H7 (cell line): ENCODE data around the gene SPPL3. TPM values are rescaled to one million over a fixed set of nuclear protein-coding genes. Genes with fewer than 3 reads are reported as not detected.
A peak's percentile ranks its signal among the peaks of the same experiment; 100 is the strongest.

Experiments used
- DNase-seq: peaks from one replicate; pipeline ENCODE4 v3.0.0; 2012
- H3K27me3 ChIP-seq: 2 replicates; pipeline ENCODE4 v1.6.0; 2011; ENCODE audit warnings: mild to moderate bottlenecking, low read length; ENCODE audit not compliant: control insufficient read depth, insufficient read depth
- H3K36me3 ChIP-seq: replicated peaks from 2 replicates; pipeline ENCODE4 v1.5.1; 2011; ENCODE audit warnings: low read length; ENCODE audit not compliant: control insufficient read depth, insufficient read depth
- H3K4me3 ChIP-seq: 2 replicates; pipeline ENCODE4 v1.5.1; 2011; ENCODE audit warnings: low read depth, mild to moderate bottlenecking, control low read depth, low read length, moderate library complexity; ENCODE audit not compliant: insufficient read depth
- total RNA-seq: library from RNA; depleted of rRNA; stranded (reverse); fragments of >200 nt; shearing (Covaris generic); gene quantifications from 2 replicates; pipeline ENCODE4 v1.2.3, GENCODE V29; 2014

SPPL3 gene
- total RNA-seq, 1 experiment from 2014 or later: 9.0 TPM

- Histone ChIP-seq H3K36me3 (no peaks in the 10 kb centered on the region), H3K27me3 (no peaks in the 10 kb centered on the region), H3K4me3 (no peak overlapping the region)
- DNase-seq: no peak
Observed at GRCh38 chr12:120874547-120875245, 29.5 kb downstream of the SPPL3 start.

- no peaks in the 10 kb centered on the region for H3K36me3 ChIP-seq
- no peaks in the 10 kb centered on the region for H3K27me3 ChIP-seq
- H3K4me3 ChIP-seq: no peak overlapping the region
- DNase-seq: no peak
Observed at GRCh38 chr12:120873226-120873625, 30.9 kb downstream of the SPPL3 start.

- Histone ChIP-seq H3K36me3 (no peaks in the 10 kb centered on the region), H3K27me3 (no peaks in the 10 kb centered on the region), H3K4me3 (no peak overlapping the region)
- DNase-seq: no peak
Observed at GRCh38 chr12:120872487-120872886, 31.7 kb downstream of the SPPL3 start.

GRCh38 chr12:120870415-120870814, 33.7 kb downstream of the SPPL3 start:
- Histone ChIP-seq H3K36me3 (no peaks in the 10 kb centered on the region), H3K27me3 (no peaks in the 10 kb centered on the region)

GRCh38 chr12:120869376-120869775, 34.8 kb downstream of the SPPL3 start:
- H3K27me3 ChIP-seq: no peaks in the 10 kb centered on the region
- no peaks in the 10 kb centered on the region for H3K36me3 ChIP-seq
- DNase-seq: no peak
- no peak overlapping the region for H3K4me3 ChIP-seq

More at GRCh38 chr12:120870415-120870814, 33.7 kb downstream of the SPPL3 start:
- H3K4me3 ChIP-seq: no peak overlapping the region
- DNase-seq: no peak

GRCh38 chr12:120866108-120866507, 38.0 kb downstream of the SPPL3 start:
- Histone ChIP-seq H3K27me3 (no peaks in the 10 kb centered on the region), H3K36me3 (no peaks in the 10 kb centered on the region), H3K4me3 (no peak overlapping the region)
- DNase-seq: no peak

- Histone ChIP-seq H3K4me3 (no peak overlapping the region), H3K36me3 (no peaks in the 10 kb centered on the region), H3K27me3 (no peaks in the 10 kb centered on the region)
- DNase-seq: no peak
Observed at GRCh38 chr12:120865098-120865497, 39.1 kb downstream of the SPPL3 start.

GRCh38 chr12:120862664-120863063, 41.5 kb downstream of the SPPL3 start:
- no peaks in the 10 kb centered on the region for H3K27me3 ChIP-seq
- H3K4me3 ChIP-seq: no peak overlapping the region
- peak; percentile 43 for DNase-seq
- no peaks in the 10 kb centered on the region for H3K36me3 ChIP-seq

- H3K36me3 ChIP-seq: no peaks in the 10 kb centered on the region
- H3K27me3 ChIP-seq: no peaks in the 10 kb centered on the region
- DNase-seq: no peak
- no peak overlapping the region for H3K4me3 ChIP-seq
Observed at GRCh38 chr12:120861074-120861795, 42.9 kb downstream of the SPPL3 start.

- H3K4me3 ChIP-seq: no peak overlapping the region
- H3K27me3 ChIP-seq: no peaks in the 10 kb centered on the region
- no peaks in the 10 kb centered on the region for H3K36me3 ChIP-seq
- DNase-seq: no peak
Observed at GRCh38 chr12:120858306-120859088, 45.7 kb downstream of the SPPL3 start.

- no peak for DNase-seq
- no peaks in the 10 kb centered on the region for H3K27me3 ChIP-seq
- no peaks in the 10 kb centered on the region for H3K36me3 ChIP-seq
- H3K4me3 ChIP-seq: no peak overlapping the region
Observed at GRCh38 chr12:120856980-120857379, 47.2 kb downstream of the SPPL3 start.

- DNase-seq: no peak
- Histone ChIP-seq H3K27me3 (no peaks in the 10 kb centered on the region), H3K4me3 (no peak overlapping the region), H3K36me3 (no peaks in the 10 kb centered on the region)
Observed at GRCh38 chr12:120855823-120856588, 48.2 kb downstream of the SPPL3 start.

GRCh38 chr12:120854804-120855203, 49.4 kb downstream of the SPPL3 start:
- Histone ChIP-seq H3K36me3 (no peaks in the 10 kb centered on the region), H3K4me3 (no peak overlapping the region), H3K27me3 (no peaks in the 10 kb centered on the region)
- DNase-seq: no peak

- H3K36me3 ChIP-seq: no peaks in the 10 kb centered on the region
- no peaks in the 10 kb centered on the region for H3K27me3 ChIP-seq
- H3K4me3 ChIP-seq: no peak overlapping the region
- DNase-seq: no peak
Observed at GRCh38 chr12:120853188-120853587, 51.0 kb downstream of the SPPL3 start.
